HG02973 (cell line): Measurements from ENCODE around the gene FCMR.
A peak's percentile ranks its signal among the peaks of the same experiment; 100 is the strongest.

Source experiments
- ATAC-seq: cut with Tn5 transposase; IDR thresholded peaks from one replicate; pipeline ENCODE4 v1.9.1; 2021; ENCODE audit warnings: moderate library complexity; ENCODE audit not compliant: unreplicated experiment

Gene FCMR, protein sequence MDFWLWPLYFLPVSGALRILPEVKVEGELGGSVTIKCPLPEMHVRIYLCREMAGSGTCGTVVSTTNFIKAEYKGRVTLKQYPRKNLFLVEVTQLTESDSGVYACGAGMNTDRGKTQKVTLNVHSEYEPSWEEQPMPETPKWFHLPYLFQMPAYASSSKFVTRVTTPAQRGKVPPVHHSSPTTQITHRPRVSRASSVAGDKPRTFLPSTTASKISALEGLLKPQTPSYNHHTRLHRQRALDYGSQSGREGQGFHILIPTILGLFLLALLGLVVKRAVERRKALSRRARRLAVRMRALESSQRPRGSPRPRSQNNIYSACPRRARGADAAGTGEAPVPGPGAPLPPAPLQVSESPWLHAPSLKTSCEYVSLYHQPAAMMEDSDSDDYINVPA

DNA sequence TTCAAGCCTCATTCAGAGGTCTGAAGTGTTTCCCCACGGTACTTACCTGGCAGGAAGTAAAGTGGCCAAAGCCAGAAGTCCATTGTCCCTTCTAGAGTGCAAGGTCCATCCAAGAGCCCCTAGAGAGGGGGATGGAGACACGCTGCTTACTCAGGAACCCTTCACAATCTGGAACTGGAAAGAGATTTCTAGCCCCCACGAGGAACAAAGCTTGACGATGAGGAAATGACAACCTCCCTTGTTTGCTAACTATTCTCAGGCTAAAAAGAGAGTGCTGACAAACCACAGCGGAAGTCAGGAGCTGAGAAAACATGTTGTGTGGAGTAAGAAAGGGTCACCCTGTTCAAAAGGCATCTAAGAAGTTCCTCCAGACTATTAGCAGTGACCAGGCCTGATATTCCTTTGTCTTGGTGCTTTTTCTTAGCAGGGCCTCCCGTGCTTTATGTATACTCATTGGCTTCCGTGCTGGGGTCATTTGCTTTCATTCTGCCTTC, at the start of gene FCMR:
Gene FCMR, minus strand, starts transcription at position 170 of the 494 bp plus-strand sequence. Its CDS starts 87 bp downstream, at position 83.
- no peak for ATAC-seq

GRCh38 chr1:206971029-206971655, 49.4 kb upstream of the FCMR start:
- peak; percentile 53 for ATAC-seq

GRCh38 chr1:206970446-206970845, 48.7 kb upstream of the FCMR start, which contains the start of gene FCAMR:
Gene FCAMR, minus strand, starts transcription at chr1:206970460. Its CDS starts 335 bp downstream, at chr1:206970125.
- no peak for ATAC-seq

GRCh38 chr1:206969090-206969489, 47.3 kb upstream of the FCMR start:
- no peak for ATAC-seq

DNA sequence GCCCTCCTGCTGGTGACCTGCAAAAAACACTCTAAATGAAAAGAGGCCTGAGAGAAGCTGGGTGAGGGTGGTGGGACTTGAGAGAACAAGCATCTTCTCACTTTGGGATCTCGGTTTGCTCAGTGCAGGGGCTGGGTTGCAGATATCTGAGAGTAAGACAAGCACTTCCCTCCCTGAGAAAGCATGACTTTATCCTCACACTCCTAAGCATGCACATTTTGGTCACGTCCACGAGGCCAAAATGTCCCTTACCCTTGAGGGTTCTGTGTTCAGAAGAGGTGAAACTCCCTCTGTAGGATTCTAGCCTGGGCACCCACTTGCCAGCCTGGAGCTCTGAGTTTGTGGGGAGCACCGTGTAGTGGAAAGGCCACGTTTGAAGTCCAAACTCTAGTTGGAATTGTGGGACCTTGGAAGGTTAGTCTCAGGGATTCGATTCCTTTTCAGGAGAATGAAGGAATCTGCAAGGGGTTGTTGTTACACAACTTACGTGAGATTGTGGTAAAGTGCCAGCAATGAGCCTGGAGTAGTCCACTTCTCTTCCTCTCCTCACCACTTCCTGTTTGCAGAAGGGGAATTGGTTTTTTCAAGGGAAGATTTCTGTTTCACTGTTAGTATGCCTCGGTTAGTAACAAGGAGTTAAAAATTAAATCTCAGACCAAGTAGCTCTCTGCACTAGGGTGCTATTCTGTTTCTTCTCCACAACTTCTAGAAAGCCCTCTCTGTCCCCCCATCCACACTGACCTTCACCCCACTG, 45.5 kb upstream of the FCMR start:
- ATAC-seq = no peak

DNA sequence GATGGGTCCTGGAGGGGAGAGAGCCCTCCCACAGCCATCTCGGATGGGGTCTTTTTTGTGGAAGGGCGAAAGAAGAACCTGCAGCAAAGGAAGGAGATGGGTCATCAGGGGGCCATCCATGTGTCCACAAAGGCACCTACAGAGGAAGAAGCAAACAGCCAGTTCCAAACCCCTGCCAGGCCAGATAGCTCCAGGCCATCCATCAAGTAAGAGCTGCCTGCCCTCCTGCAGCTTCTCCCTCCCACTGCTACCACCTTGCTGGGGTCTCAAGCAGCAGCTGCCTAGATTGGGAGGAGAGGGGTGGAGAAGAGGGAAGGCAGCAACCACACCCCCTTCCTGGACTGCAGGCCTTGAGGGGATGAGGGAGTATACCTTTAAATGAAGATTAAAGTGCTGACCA, 44.0 kb upstream of the FCMR start:
- no peak for ATAC-seq

- ATAC-seq = no peak
Observed at GRCh38 chr1:206963740-206964139, 42.0 kb upstream of the FCMR start.

- ATAC-seq = no peak
Observed at GRCh38 chr1:206963119-206963712, 41.5 kb upstream of the FCMR start.

DNA sequence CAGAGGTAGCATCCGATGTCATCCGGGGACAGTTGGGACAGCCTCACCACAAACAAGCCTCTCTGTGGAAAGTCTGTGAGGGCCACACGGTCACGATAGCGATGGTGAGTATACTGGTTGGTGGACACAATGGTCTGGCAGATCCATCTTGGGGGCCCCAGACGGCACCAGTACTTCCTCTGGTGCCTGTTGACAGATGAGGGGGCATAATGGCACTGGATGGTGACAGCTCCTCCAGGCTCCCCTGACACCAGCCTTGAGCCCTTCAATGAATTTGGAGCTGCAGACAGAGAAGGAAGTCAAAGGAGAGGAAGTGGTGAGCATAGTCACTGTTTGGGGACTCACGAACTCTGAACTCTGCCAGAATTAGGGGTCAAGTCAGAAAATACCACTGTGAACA, 40.5 kb upstream of the FCMR start:
- no peak for ATAC-seq

GRCh38 chr1:206961668-206962067, 39.9 kb upstream of the FCMR start:
- no peak for ATAC-seq

GRCh38 chr1:206960676-206961386, 39.1 kb upstream of the FCMR start:
- ATAC-seq = no peak

- no peak for ATAC-seq
Observed at GRCh38 chr1:206958144-206958543, 36.4 kb upstream of the FCMR start.

DNA sequence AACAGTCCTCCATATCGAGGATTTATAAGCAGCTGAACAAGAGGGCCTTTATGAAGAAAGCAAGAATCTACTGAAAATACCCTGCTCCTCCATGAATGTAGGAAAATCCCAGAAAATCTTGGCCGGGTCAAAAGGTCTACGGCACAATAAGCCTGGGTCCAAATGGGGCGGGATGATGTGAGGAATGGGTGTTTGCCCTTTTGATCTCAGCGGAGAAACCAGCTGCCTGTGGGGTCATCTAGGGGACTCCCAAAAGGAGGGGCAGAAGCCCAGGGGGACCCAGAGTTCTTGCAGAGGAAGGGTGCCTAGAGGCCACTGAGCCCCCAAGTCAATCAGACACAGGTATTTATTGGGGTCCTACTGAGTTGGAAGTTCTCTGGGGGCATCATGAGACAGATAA, 35.9 kb upstream of the FCMR start:
- no peak for ATAC-seq

DNA sequence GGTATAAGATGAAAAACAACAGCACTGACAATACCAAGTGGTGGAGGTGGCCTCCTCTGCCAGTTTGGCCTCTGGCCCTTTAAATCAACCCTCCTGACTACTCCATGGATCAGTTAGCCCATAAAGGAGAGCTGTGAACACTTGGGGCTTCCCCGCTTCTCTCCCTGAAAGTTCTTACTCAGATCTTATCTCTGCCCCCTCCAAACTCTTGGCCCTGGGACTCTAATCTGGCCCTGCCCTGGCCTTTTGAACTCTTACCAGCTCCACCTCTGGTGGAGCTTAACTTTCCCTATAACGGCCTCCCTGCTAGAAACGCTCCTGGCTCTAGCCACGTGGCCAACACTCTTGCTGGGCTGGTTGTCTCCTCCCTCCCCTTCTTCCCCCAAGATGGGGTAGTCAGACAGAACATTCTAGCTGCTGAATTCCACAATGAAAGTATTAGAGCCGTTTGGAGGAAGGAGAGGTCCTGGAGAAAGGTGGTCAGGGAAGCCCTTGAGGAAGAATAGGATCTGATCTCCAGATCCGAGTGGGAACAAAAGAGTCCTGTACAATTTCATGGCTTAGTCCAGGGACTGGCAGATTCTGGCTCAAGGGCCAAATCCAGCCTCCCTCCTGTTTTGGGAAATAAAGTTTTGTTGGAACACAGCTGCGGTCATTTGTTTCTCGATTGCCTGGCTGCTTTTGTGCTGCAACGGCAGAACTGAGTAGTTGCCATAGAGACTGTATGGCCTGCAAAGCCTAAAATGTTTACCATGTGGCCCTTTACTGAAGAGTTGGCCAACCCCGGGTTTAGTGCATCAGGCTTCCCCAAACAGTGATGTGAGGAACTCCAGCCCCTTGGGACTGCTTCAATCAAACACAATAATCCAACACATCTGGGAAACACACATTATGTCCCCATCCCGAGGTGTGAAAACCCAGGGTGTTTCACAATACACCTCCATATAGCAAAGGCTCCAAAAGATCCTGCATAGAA, 34.0 kb upstream of the FCMR start:
- no peak for ATAC-seq

- ATAC-seq = no peak
Observed at GRCh38 chr1:206954459-206955342, 33.0 kb upstream of the FCMR start.

DNA sequence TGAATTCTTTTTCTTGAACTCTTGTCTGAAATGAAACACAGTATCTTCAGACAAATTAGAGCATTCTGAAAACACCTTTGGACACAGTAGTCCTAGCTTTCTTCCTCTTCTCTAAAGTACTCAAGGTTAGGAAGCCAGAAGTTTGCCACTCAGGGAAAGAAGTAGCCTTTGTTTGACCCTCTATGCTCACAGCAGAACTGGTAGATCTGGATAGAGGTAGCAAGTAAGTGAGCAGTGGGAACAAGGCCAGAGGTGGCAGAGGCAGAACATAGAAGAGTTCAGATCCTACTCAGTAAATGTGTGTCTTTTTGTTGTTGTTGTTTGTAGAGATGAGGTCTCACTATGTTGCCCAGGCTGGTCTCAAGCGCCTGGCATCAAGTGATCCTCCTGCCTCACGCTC, 31.9 kb upstream of the FCMR start:
- ATAC-seq = no peak

- ATAC-seq = no peak
Observed at GRCh38 chr1:206953126-206953525, 31.4 kb upstream of the FCMR start.

- no peak for ATAC-seq
Observed at GRCh38 chr1:206952171-206952570, 30.4 kb upstream of the FCMR start.
